Endothelial cell of umbilical vein (primary cell): Measurements from ENCODE around the gene LSM6. TPM values are rescaled to one million over a fixed set of nuclear protein-coding genes. Genes with fewer than 3 reads are reported as not detected.

ENCODE experiments used
- BruUV-seq: library from RNA; stranded (reverse); fragments of 400-500 nt; replicated peaks from 2 replicates; lab custom pipeline; 2021; lab: Mats Ljungman, UMichigan
- CTCF ChIA-PET: fragments of 300-600, 350-600 bp; sonication (Branson Sonifier 250); formaldehyde crosslinking; loops from one replicate; lab custom pipeline; 2021; ENCODE audit warnings: antibody characterized with exemption, inconsistent platforms; lab: Charles Lee
- POLR2A ChIA-PET: fragments of 300-600, 350-600 bp; sonication (Branson Sonifier 250); formaldehyde crosslinking; loops from one replicate; lab custom pipeline; 2021; ENCODE audit warnings: antibody characterized with exemption, inconsistent platforms; lab: Charles Lee
- DNase-seq: peaks from one replicate; pipeline ENCODE4 v3.0.0-alpha.2; 2011; ENCODE audit warnings: low read depth, low spot score
- FAIRE-seq: peaks from 2 replicates; lab custom pipeline; 2011; peaks lifted over from hg19 to GRCh38; lab: Jason Lieb, UNC
- H2AFZ ChIP-seq: 2 replicates; pipeline ENCODE4 v1.6.0; 2012; ENCODE audit warnings: low read depth, low read length, control low read depth, inconsistent platforms
- H3K27ac ChIP-seq: 2 replicates; pipeline ENCODE4 v1.5.1; 2011; ENCODE audit warnings: low read depth, mild to moderate bottlenecking, control low read depth, low read length, moderate library complexity; ENCODE audit not compliant: insufficient read depth
- H3K27me3 ChIP-seq, 2 experiments: 2 replicates each; pipeline versions ENCODE4 v1.6.0 to v1.6.1; 2011; ENCODE audit warnings: low read length in 2 of 2, mixed read lengths in 1 of 2; ENCODE audit not compliant: control insufficient read depth in 2 of 2, insufficient read depth in 2 of 2
- H3K36me3 ChIP-seq, 2 experiments: 2 replicates in 1 of 2; 3 replicates in 1 of 2; pipeline ENCODE4 v1.5.1; 2011; ENCODE audit warnings: low read length in 2 of 2, mild to moderate bottlenecking in 1 of 2, moderate library complexity in 1 of 2; ENCODE audit not compliant: control insufficient read depth in 2 of 2, insufficient read depth in 2 of 2; ENCODE audit errors: extremely low read depth in 1 of 2
- H3K4me1 ChIP-seq: 3 replicates; pipeline ENCODE4 v1.5.1; 2011; ENCODE audit warnings: mild to moderate bottlenecking, low read length; ENCODE audit not compliant: control insufficient read depth, insufficient read depth; ENCODE audit errors: extremely low read depth
- H3K4me2 ChIP-seq: 2 replicates; pipeline ENCODE4 v1.6.1; 2011; ENCODE audit warnings: low read length, control low read depth, mixed read lengths; ENCODE audit not compliant: insufficient read depth
- H3K4me3 ChIP-seq, 3 experiments: fragments of 200-600 bp in 1 of 3; sonication (generic), shearing (Covaris generic) in 1 of 3; replicated peaks in 1 of 3; 2 replicates each; pipeline ENCODE4 v1.5.1; 2011 to 2016; ENCODE audit warnings: control low read depth in 3 of 3, low read length in 3 of 3, mild to moderate bottlenecking in 2 of 3, inconsistent platforms in 1 of 3, low read depth in 1 of 3, moderate library complexity in 1 of 3; ENCODE audit not compliant: insufficient read depth in 1 of 3
- H3K79me2 ChIP-seq: 2 replicates; pipeline ENCODE4 v1.6.0; 2012; ENCODE audit warnings: low read length, inconsistent platforms; ENCODE audit not compliant: control insufficient read depth, insufficient read depth
- H3K9ac ChIP-seq: replicated peaks from 2 replicates; pipeline ENCODE3; 2011; ENCODE audit warnings: low read length, control low read depth; ENCODE audit not compliant: insufficient read depth; ENCODE audit errors: extremely low read depth
- H3K9me1 ChIP-seq: replicated peaks from 3 replicates; pipeline ENCODE4 v1.6.0; 2011; ENCODE audit warnings: mild to moderate bottlenecking, low read length; ENCODE audit not compliant: control insufficient read depth, insufficient read depth; ENCODE audit errors: extremely low read depth
- H3K9me3 ChIP-seq: replicated peaks from 2 replicates; pipeline ENCODE4 v1.5.1; 2012; ENCODE audit warnings: low read length, inconsistent platforms; ENCODE audit not compliant: control insufficient read depth, insufficient read depth
- H4K20me1 ChIP-seq: replicated peaks from 2 replicates; pipeline ENCODE3; 2011; ENCODE audit warnings: mild to moderate bottlenecking, low read length; ENCODE audit not compliant: control insufficient read depth, insufficient read depth; ENCODE audit errors: extremely low read depth
- CTCF ChIP-seq, 2 donors: IDR thresholded peaks; 1 replicate in 1 of 2; 2 replicates in 1 of 2; pipeline ENCODE4 v1.5.1; 2011; ENCODE audit warnings: low read length in 2 of 2, mild to moderate bottlenecking in 2 of 2, moderate library complexity in 2 of 2, control low read depth in 1 of 2, inconsistent platforms in 1 of 2, low read depth in 1 of 2; ENCODE audit not compliant: insufficient read depth in 1 of 2; ENCODE audit errors: extremely low read depth in 1 of 2
- EZH2 ChIP-seq: IDR thresholded peaks from 2 replicates; pipeline ENCODE4 v1.6.1; 2012; ENCODE audit warnings: borderline replicate concordance, low read depth, mild to moderate bottlenecking, moderate library complexity, low read length, inconsistent platforms; ENCODE audit not compliant: severe bottlenecking
- FOS ChIP-seq: IDR thresholded peaks from 2 replicates; pipeline ENCODE4 v1.6.1; 2011; ENCODE audit warnings: mild to moderate bottlenecking, low read length, moderate library complexity, borderline replicate concordance; ENCODE audit not compliant: insufficient read depth
- GATA2 ChIP-seq: IDR thresholded peaks from 2 replicates; pipeline ENCODE4 v1.7.0; 2011; ENCODE audit warnings: low read depth, mild to moderate bottlenecking, moderate library complexity, mixed read lengths, low read length; ENCODE audit not compliant: insufficient read length, insufficient read depth
- JUN ChIP-seq: IDR thresholded peaks from 2 replicates; pipeline ENCODE4 v1.6.1; 2011; ENCODE audit warnings: borderline replicate concordance, low read depth; ENCODE audit not compliant: insufficient read length, insufficient read depth
- MAX ChIP-seq: IDR thresholded peaks from 2 replicates; pipeline ENCODE4 v1.6.1; 2011; ENCODE audit not compliant: insufficient read depth, insufficient read length
- MYC ChIP-seq: IDR thresholded peaks from one replicate; pipeline ENCODE4 v1.6.1; 2011; ENCODE audit warnings: mild to moderate bottlenecking, low read depth, low read length
- POLR2A ChIP-seq: IDR thresholded peaks from 2 replicates; pipeline ENCODE4 v1.6.1; 2012; ENCODE audit warnings: low read depth, mild to moderate bottlenecking, control low read depth, low read length
- POLR2AphosphoS5 ChIP-seq: IDR thresholded peaks from 2 replicates; pipeline ENCODE4 v1.6.1; 2012; ENCODE audit warnings: low read depth, mild to moderate bottlenecking, control low read depth, low read length, moderate library complexity; ENCODE audit not compliant: insufficient read depth
- dilution Hi-C: fragments of 300-500 bp; cut with MboI; formaldehyde crosslinking; loops from one replicate; pipeline ENCODE4 v1.15.0; 2019; ENCODE audit warnings: low sequenced_read_pairs; ENCODE audit not compliant: extremely low pct_ligation_motif_present
- intact Hi-C: fragments of 100-400 bp; cut with micrococcal nuclease; formaldehyde crosslinking; loops from one replicate; pipeline ENCODE4 v1.10.0; 2022
- polyA plus RNA-seq, 4 experiments: library from polyadenylated mRNA; depleted of rRNA in 3 of 4; stranded (reverse) in 3 of 4; unstranded in 1 of 4; fragments of >200 nt; gene quantifications; 2 replicates each; pipeline versions ENCODE4 v1.2.1 to v1.2.3, GENCODE V29; 2011 to 2012; ENCODE audit warnings: missing spikeins in 1 of 4
- total RNA-seq: library from RNA; stranded (reverse); gene quantifications from 2 replicates; pipeline ENCODE4 v1.2.3, GENCODE V29; 2021

The LSM6 gene
- total and polyA plus RNA-seq, 2 donors (not counting 3 experiments of a cell fraction or from before 2014, with no cell fraction given): 20.3 to 43.1 TPM

DNA sequence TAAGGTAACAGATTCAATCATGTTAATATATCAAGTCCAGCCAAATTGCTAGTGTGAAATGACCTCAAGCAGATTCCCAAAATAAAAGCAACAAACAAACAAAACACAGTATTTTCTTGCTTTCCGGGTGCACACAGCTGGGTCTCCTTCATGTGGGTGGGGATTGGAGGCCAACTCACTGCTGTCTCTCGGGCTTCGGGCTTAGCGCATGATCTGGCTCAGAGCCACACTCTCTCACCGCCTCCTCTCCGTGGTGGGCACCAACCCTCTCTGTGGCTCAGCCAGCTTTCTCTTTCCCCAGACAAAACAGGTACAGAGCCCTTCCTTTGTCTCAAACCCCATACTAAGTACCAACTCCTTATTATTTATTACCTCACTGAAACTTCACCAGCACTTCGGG, 35.9 kb downstream of the LSM6 start:
- no peak overlapping the region for H3K9ac ChIP-seq
- no peak for DNase-seq
- peaks cover 2 to 15% of the 10 kb centered on the region in 2 experiments for H3K27me3 ChIP-seq
- no peaks in the 10 kb centered on the region for H4K20me1 ChIP-seq
- H3K4me1 ChIP-seq: no peaks in the 10 kb centered on the region
- BruUV-seq: no TSS peak
- H2AFZ ChIP-seq: no peak overlapping the region
- no peak for TF ChIP-seq CTCF (IDR thresholded peaks at IDR 0.05; ENCODE audit: extremely low read depth in 1 of 2, insufficient read depth in 1 of 2, low read depth in 1 of 2, low read length in 2 of 2)
- TF ChIP-seq POLR2AphosphoS5: no peak
- TF ChIP-seq MAX: no peak
- TF ChIP-seq MYC: no peak
- no peak for TF ChIP-seq FOS
- TF ChIP-seq EZH2: no peak
- no peak for TF ChIP-seq GATA2
- TF ChIP-seq JUN: no peak
- no peak for TF ChIP-seq POLR2A
- no peaks in the 10 kb centered on the region for H3K9me3 ChIP-seq
- no peak overlapping the region for H3K27ac ChIP-seq
- H3K9me1 ChIP-seq: no peaks in the 10 kb centered on the region
- POLR2A ChIA-PET: interaction anchor here (0.6 kb wide), 1 partner anchor 1138 kb away, joined by 9 read pairs; no protein-coding TSS in a partner anchor
- H3K4me2 ChIP-seq: no peak overlapping the region
- FAIRE-seq: no peak
- dilution Hi-C loops: no loop called here
- intact Hi-C loops: no loop called here
- H3K4me3 ChIP-seq: no peak overlapping the region
- CTCF ChIA-PET: interaction anchor here (1.4 kb wide), 1 partner anchor 11 kb away, joined by 3 read pairs; no protein-coding TSS in a partner anchor
- no peaks in the 10 kb centered on the region for H3K36me3 ChIP-seq
- no peaks in the 10 kb centered on the region for H3K79me2 ChIP-seq
